ENCODE results near the gene UCK2. TPM values are rescaled to one million over a fixed set of nuclear protein-coding genes. Genes with fewer than 3 reads are reported as not detected.

The UCK2 gene
- polyA plus RNA-seq, 3 donors: 12.4 to 15.4 (median 12.8) TPM

- H4K20me1 ChIP-seq (ENCODE audit: insufficient read depth, low read length): no peaks in the 10 kb centered on the region
- no peak for DNase-seq
- no peak overlapping the region for H2AFZ ChIP-seq (ENCODE audit: insufficient read depth, low read depth, low read length, poor library complexity, severe bottlenecking)
- no peaks in the 10 kb centered on the region for H3K27me3 ChIP-seq (ENCODE audit: control insufficient read depth in 2 of 2, insufficient read depth in 2 of 2, low read length in 2 of 2)
- no peaks in the 10 kb centered on the region for H3K79me2 ChIP-seq (ENCODE audit: insufficient read depth, low read length)
- no peak overlapping the region for H3K9ac ChIP-seq (ENCODE audit: insufficient read depth, low read length, poor library complexity, severe bottlenecking)
- Mint-ChIP-seq H3K27ac (no peak overlapping the region), H3K36me3 (no peaks in the 10 kb centered on the region), H3K4me3 (no peak overlapping the region), H3K27me3 (ENCODE audit: low read depth in 3 of 3) (peaks cover 0 to 5% (median 4%) of the 10 kb centered on the region in 3 donors), H3K9me3 (no peaks in the 10 kb centered on the region), H3K4me1 (no peaks in the 10 kb centered on the region)
- no peak overlapping the region for H3K4me3 ChIP-seq (replicated peaks in 1 of 3; ENCODE audit: low read depth in 2 of 3, low read length in 3 of 3)
- H3K4me2 ChIP-seq (replicated peaks; ENCODE audit: extremely low read depth, low read length, poor library complexity, severe bottlenecking): no peak overlapping the region
- H3K9me3 ChIP-seq (replicated peaks in 1 of 2; ENCODE audit: control insufficient read depth in 1 of 2, insufficient read depth in 1 of 2, low read length in 2 of 2): no peaks in the 10 kb centered on the region
- intact Hi-C loops (cut with micrococcal nuclease): no loop called here
- no peaks in the 10 kb centered on the region for H3K36me3 ChIP-seq (replicated peaks in 1 of 2; ENCODE audit: control insufficient read depth in 1 of 2, insufficient read depth in 2 of 2, low read length in 2 of 2)
- no peak for TF ChIP-seq CTCF (IDR thresholded peaks at IDR 0.05)
- no CpG with 5 or more reads among the region's 2 CpGs for WGBS (ENCODE audit: insufficient coverage)
- H3K27ac ChIP-seq (ENCODE audit: low read depth in 1 of 2, low read length in 2 of 2): no peak overlapping the region
- no peaks in the 10 kb centered on the region for H3K4me1 ChIP-seq (ENCODE audit: control insufficient read depth in 1 of 2, insufficient read depth in 2 of 2, low read length in 2 of 2)
These were observed 110.4 kb downstream of the UCK2 start for GRCh38 chr1:165937829-165938228.

GRCh38 chr1:165938844-165939243 lies 111.4 kb downstream of the UCK2 start:
- Histone ChIP-seq H3K4me1 (ENCODE audit: control insufficient read depth in 1 of 2, insufficient read depth in 2 of 2, low read length in 2 of 2) (no peaks in the 10 kb centered on the region), H3K27me3 (ENCODE audit: control insufficient read depth in 2 of 2, insufficient read depth in 2 of 2, low read length in 2 of 2) (no peaks in the 10 kb centered on the region), H3K27ac (ENCODE audit: low read depth in 1 of 2, low read length in 2 of 2) (no peak overlapping the region), H4K20me1 (ENCODE audit: insufficient read depth, low read length) (no peaks in the 10 kb centered on the region), H3K36me3 (replicated peaks in 1 of 2; ENCODE audit: control insufficient read depth in 1 of 2, insufficient read depth in 2 of 2, low read length in 2 of 2) (no peaks in the 10 kb centered on the region), H3K9me3 (replicated peaks in 1 of 2; ENCODE audit: control insufficient read depth in 1 of 2, insufficient read depth in 1 of 2, low read length in 2 of 2) (no peaks in the 10 kb centered on the region), H3K79me2 (ENCODE audit: insufficient read depth, low read length) (no peaks in the 10 kb centered on the region), H3K4me2 (replicated peaks; ENCODE audit: extremely low read depth, low read length, poor library complexity, severe bottlenecking) (no peak overlapping the region), H2AFZ (ENCODE audit: insufficient read depth, low read depth, low read length, poor library complexity, severe bottlenecking) (no peak overlapping the region), H3K9ac (ENCODE audit: insufficient read depth, low read length, poor library complexity, severe bottlenecking) (no peak overlapping the region), H3K4me3 (replicated peaks in 1 of 3; ENCODE audit: low read depth in 2 of 3, low read length in 3 of 3) (no peak overlapping the region)
- H3K4me1 Mint-ChIP-seq: no peaks in the 10 kb centered on the region
- no peak for TF ChIP-seq CTCF (IDR thresholded peaks at IDR 0.05)
- H3K27ac Mint-ChIP-seq: no peak overlapping the region
- DNase-seq: no peak
- H3K9me3 Mint-ChIP-seq: no peaks in the 10 kb centered on the region
- no peaks in the 10 kb centered on the region for H3K36me3 Mint-ChIP-seq
- peaks cover 0 to 6% (median 6%) of the 10 kb centered on the region in 3 donors for H3K27me3 Mint-ChIP-seq (ENCODE audit: low read depth in 3 of 3)
- intact Hi-C loops (cut with micrococcal nuclease): no loop called here
- WGBS (ENCODE audit: insufficient coverage): no CpG with 5 or more reads among the region's 2 CpGs
- H3K4me3 Mint-ChIP-seq: no peak overlapping the region

All from CD14-positive monocyte (primary cell).